AG08395 (cell line): ENCODE data around the gene C17orf67.

Experiments
- DNase-seq: peaks from one replicate; pipeline ENCODE4 v3.0.0; 2012; ENCODE audit warnings: mixed read lengths, low spot score

C17orf67 gene

GRCh38 chr17:56833809-56834379 is at the start of gene C17orf67, which contains the start of gene DGKE:
TSS of gene C17orf67 (minus strand) at chr17:56833920. CDS start at chr17:56815810, 18,110 bp downstream.
TSS of gene DGKE (plus strand) at chr17:56834151. CDS start at chr17:56834796, 645 bp downstream.
- peak; percentile 99 for DNase-seq

- no peak for DNase-seq
These were observed 48.1 kb upstream of the C17orf67 start for GRCh38 chr17:56881685-56882295.

- DNase-seq: no peak
These were observed 46.9 kb upstream of the C17orf67 start for GRCh38 chr17:56880571-56880970.

- no peak for DNase-seq
These were observed 46.4 kb upstream of the C17orf67 start for GRCh38 chr17:56880133-56880532.

GRCh38 chr17:56879280-56879679 is 45.6 kb upstream of the C17orf67 start:
- no peak for DNase-seq

- no peak for DNase-seq
These were observed 43.1 kb upstream of the C17orf67 start for GRCh38 chr17:56876766-56877179.

- no peak for DNase-seq
These were observed 36.4 kb upstream of the C17orf67 start for GRCh38 chr17:56870081-56870651.

GRCh38 chr17:56868716-56869115 is 35.0 kb upstream of the C17orf67 start:
- DNase-seq: no peak

GRCh38 chr17:56867948-56868376 is 34.2 kb upstream of the C17orf67 start:
- peak; percentile 56 for DNase-seq

- DNase-seq: no peak
These were observed 32.8 kb upstream of the C17orf67 start for GRCh38 chr17:56866496-56866895.

GRCh38 chr17:56866076-56866475 is 32.4 kb upstream of the C17orf67 start:
- DNase-seq: no peak

- DNase-seq: no peak
These were observed 30.3 kb upstream of the C17orf67 start for GRCh38 chr17:56863974-56864373.

GRCh38 chr17:56861899-56862298 is 28.2 kb upstream of the C17orf67 start:
- no peak for DNase-seq

- no peak for DNase-seq
These were observed 17.3 kb upstream of the C17orf67 start for GRCh38 chr17:56851008-56851407.

- DNase-seq: no peak
These were observed 16.9 kb upstream of the C17orf67 start for GRCh38 chr17:56850591-56850990.

- DNase-seq: no peak
These were observed 15.4 kb upstream of the C17orf67 start for GRCh38 chr17:56849131-56849530.

GRCh38 chr17:56847106-56847505 is 13.4 kb upstream of the C17orf67 start:
- DNase-seq: no peak

- no peak for DNase-seq
These were observed 12.2 kb upstream of the C17orf67 start for GRCh38 chr17:56845934-56846333.

GRCh38 chr17:56842577-56842976 is 8.9 kb upstream of the C17orf67 start:
- no peak for DNase-seq

- no peak for DNase-seq
These were observed 5.0 kb upstream of the C17orf67 start for GRCh38 chr17:56838687-56839086.

GRCh38 chr17:56835264-56835585 is 1.5 kb upstream of the C17orf67 start:
- no peak for DNase-seq

GRCh38 chr17:56834380-56835263 is 902 bp upstream of the C17orf67 start:
- peak; percentile 6 for DNase-seq
